HEK293 (cell line): ENCODE measurements around the gene GAS7.

Experiments
- CTCF ChIA-PET: fragments of 350-600 bp; formaldehyde crosslinking; extraction: SDS; loops from one replicate; lab custom pipeline; 2021; ENCODE audit warnings: antibody characterized with exemption; lab: Yijun Ruan, JAX
- POLR2A ChIA-PET: fragments of 300-600 bp; formaldehyde crosslinking; extraction: SDS; loops from one replicate; lab custom pipeline; 2020; ENCODE audit warnings: antibody characterized with exemption, inconsistent platforms; lab: Yijun Ruan, JAX
- H3K27ac ChIP-seq: fragments of 200-500 bp; sonication (Bioruptor generic); 2 replicates; pipeline ENCODE4 v1.5.1; 2014; ENCODE audit warnings: low read depth, low read length, control low read depth, inconsistent platforms; ENCODE audit errors: extremely low read depth
- H3K36me3 ChIP-seq, 2 experiments: fragments of 200-500 bp in 1 of 2; sonication (Bioruptor generic) in 1 of 2; 1 replicate in 1 of 2; 2 replicates in 1 of 2; pipeline ENCODE4 v1.5.1; 2014 to 2017; ENCODE audit warnings: inconsistent platforms in 2 of 2, low read length in 2 of 2; ENCODE audit not compliant: control insufficient read depth in 2 of 2, insufficient read depth in 1 of 2
- H3K4me1 ChIP-seq: fragments of 200-500 bp; sonication (Bioruptor generic); 2 replicates; pipeline ENCODE4 v1.5.1; 2014; ENCODE audit warnings: mild to moderate bottlenecking, low read length, inconsistent platforms; ENCODE audit not compliant: control insufficient read depth, insufficient read depth
- H3K4me3 ChIP-seq: 2 replicates; pipeline ENCODE4 v1.5.1; 2011; ENCODE audit warnings: low read depth, mild to moderate bottlenecking, control low read depth, low read length, moderate library complexity
- H3K9me3 ChIP-seq: fragments of 200-500 bp; sonication (Bioruptor generic); 2 replicates; pipeline ENCODE4 v1.5.1; 2014; ENCODE audit warnings: low read depth, low read length, inconsistent platforms; ENCODE audit not compliant: control insufficient read depth, insufficient read depth
- ATF2 ChIP-seq: fragments of 450-650 bp; formaldehyde crosslinking; IDR thresholded peaks from 2 replicates; pipeline ENCODE4 v1.5.1; 2016; ENCODE audit warnings: missing biosample characterization, missing genetic modification characterization, low read depth
- ELK4 ChIP-seq: IDR thresholded peaks from 2 replicates; pipeline ENCODE4 v1.6.1; 2011; ENCODE audit warnings: mild to moderate bottlenecking, low read depth, low read length, borderline replicate concordance
- IKZF3 ChIP-seq: fragments of 450-650 bp; IDR thresholded peaks from 2 replicates; pipeline ENCODE4 v1.5.0; 2018; ENCODE audit warnings: missing biosample characterization, mild to moderate bottlenecking, missing genetic modification characterization, moderate library complexity
- KLF10 ChIP-seq: fragments of 450-650 bp; IDR thresholded peaks from 2 replicates; pipeline ENCODE4 v1.5.1; 2018; ENCODE audit warnings: missing biosample characterization, mild to moderate bottlenecking, missing genetic modification characterization
- PRDM10 ChIP-seq: fragments of 450-650 bp; formaldehyde crosslinking; IDR thresholded peaks from 2 replicates; pipeline ENCODE4 v1.5.1; 2016; ENCODE audit warnings: missing biosample characterization, missing genetic modification characterization
- SP7 ChIP-seq: fragments of 450-650 bp; formaldehyde crosslinking; IDR thresholded peaks from 2 replicates; pipeline ENCODE4 v1.5.1; 2016; ENCODE audit warnings: missing biosample characterization, missing genetic modification characterization
- TCF7L2 ChIP-seq: IDR thresholded peaks from 2 replicates; pipeline ENCODE4 v1.6.1; 2011; ENCODE audit warnings: low read depth, mild to moderate bottlenecking, inconsistent platforms, low read length, moderate library complexity, borderline replicate concordance
- ZNF138 ChIP-seq: fragments of 450-650 bp; formaldehyde crosslinking; IDR thresholded peaks from 2 replicates; pipeline ENCODE4 v1.5.1; 2016; ENCODE audit warnings: missing biosample characterization, missing genetic modification characterization, borderline replicate concordance
- ZNF362 ChIP-seq: fragments of 450-650 bp; formaldehyde crosslinking; IDR thresholded peaks from 2 replicates; pipeline ENCODE4 v1.5.1; 2016; ENCODE audit warnings: missing biosample characterization, missing genetic modification characterization
- ZNF416 ChIP-seq: fragments of 450-650 bp; formaldehyde crosslinking; IDR thresholded peaks from 2 replicates; pipeline ENCODE4 v1.5.1; 2016; ENCODE audit warnings: missing biosample characterization, missing genetic modification characterization
- ZNF521 ChIP-seq: fragments of 450-650 bp; formaldehyde crosslinking; IDR thresholded peaks from 2 replicates; pipeline ENCODE4 v1.5.1; 2017; ENCODE audit warnings: missing biosample characterization, mild to moderate bottlenecking, missing genetic modification characterization
- ZNF571 ChIP-seq: fragments of 450-650 bp; formaldehyde crosslinking; IDR thresholded peaks from 2 replicates; pipeline ENCODE4 v1.5.0; 2017; ENCODE audit warnings: missing biosample characterization, missing genetic modification characterization
- ZNF677 ChIP-seq: fragments of 450-650 bp; IDR thresholded peaks from 2 replicates; pipeline ENCODE4 v1.5.0; 2018; ENCODE audit warnings: missing biosample characterization, mild to moderate bottlenecking, missing genetic modification characterization, moderate library complexity
- ZNF701 ChIP-seq: fragments of 450-650 bp; formaldehyde crosslinking; IDR thresholded peaks from 2 replicates; pipeline ENCODE4 v1.5.1; 2016; ENCODE audit warnings: missing biosample characterization, missing genetic modification characterization
- ZNF768 ChIP-seq: fragments of 450-650 bp; formaldehyde crosslinking; IDR thresholded peaks from 2 replicates; pipeline ENCODE4 v1.5.1; 2018; ENCODE audit warnings: missing biosample characterization, mild to moderate bottlenecking, missing genetic modification characterization
- ZNF791 ChIP-seq: fragments of 450-650 bp; formaldehyde crosslinking; IDR thresholded peaks from 2 replicates; pipeline ENCODE4 v1.5.1; 2016; ENCODE audit warnings: missing biosample characterization, missing genetic modification characterization
- ZNF843 ChIP-seq: fragments of 450-650 bp; formaldehyde crosslinking; IDR thresholded peaks from 2 replicates; pipeline ENCODE4 v1.5.1; 2016; ENCODE audit warnings: missing biosample characterization, missing genetic modification characterization
- TF ChIP-seq, protein P1 (sequence below): fragments of 450-650 bp; formaldehyde crosslinking; IDR thresholded peaks from 2 replicates; pipeline ENCODE4 v1.5.1; 2016; ENCODE audit warnings: missing biosample characterization, missing genetic modification characterization
- TF ChIP-seq, protein P2 (sequence below): fragments of 450-650 bp; formaldehyde crosslinking; IDR thresholded peaks from 2 replicates; pipeline ENCODE4 v1.5.0; 2017; ENCODE audit warnings: missing biosample characterization, missing genetic modification characterization, borderline replicate concordance

Gene GAS7

GRCh38 chr17:9911089-9911488 is 287.3 kb downstream of the GAS7 start (continued):
- no peak for TF ChIP-seq ZNF843 (tag by site-specific recombination)
- no peak for TF ChIP-seq ZNF521 (tag by site-specific recombination)
- TF ChIP-seq KLF10 (tag by site-specific recombination), result no peak

GRCh38 chr17:9908649-9909042 is 289.8 kb downstream of the GAS7 start:
- Histone ChIP-seq H3K36me3 (no peaks in the 10 kb centered on the region), H3K4me1 (no peaks in the 10 kb centered on the region), H3K4me3 (no peak overlapping the region), H3K9me3 (no peaks in the 10 kb centered on the region), H3K27ac (no peak overlapping the region)
- ChIA-PET CTCF (interaction anchor here (0.5 to 3.2 kb wide), 7 partner anchors 11 to 318 kb away, joined by 3 to 9 read pairs (median 5); no protein-coding TSS in a partner anchor), POLR2A (no interaction called here)
- TF ChIP-seq PRDM10 (tag by site-specific recombination), result no peak
- no peak for TF ChIP-seq ZNF677 (tag by site-specific recombination)
- no peak for TF ChIP-seq ZNF138 (tag by site-specific recombination)
- TF ChIP-seq ZNF701 (tag by site-specific recombination), result no peak
- TF ChIP-seq IKZF3 (tag by site-specific recombination), result no peak
- TF ChIP-seq TCF7L2, result no peak
- TF ChIP-seq, protein P1, sequence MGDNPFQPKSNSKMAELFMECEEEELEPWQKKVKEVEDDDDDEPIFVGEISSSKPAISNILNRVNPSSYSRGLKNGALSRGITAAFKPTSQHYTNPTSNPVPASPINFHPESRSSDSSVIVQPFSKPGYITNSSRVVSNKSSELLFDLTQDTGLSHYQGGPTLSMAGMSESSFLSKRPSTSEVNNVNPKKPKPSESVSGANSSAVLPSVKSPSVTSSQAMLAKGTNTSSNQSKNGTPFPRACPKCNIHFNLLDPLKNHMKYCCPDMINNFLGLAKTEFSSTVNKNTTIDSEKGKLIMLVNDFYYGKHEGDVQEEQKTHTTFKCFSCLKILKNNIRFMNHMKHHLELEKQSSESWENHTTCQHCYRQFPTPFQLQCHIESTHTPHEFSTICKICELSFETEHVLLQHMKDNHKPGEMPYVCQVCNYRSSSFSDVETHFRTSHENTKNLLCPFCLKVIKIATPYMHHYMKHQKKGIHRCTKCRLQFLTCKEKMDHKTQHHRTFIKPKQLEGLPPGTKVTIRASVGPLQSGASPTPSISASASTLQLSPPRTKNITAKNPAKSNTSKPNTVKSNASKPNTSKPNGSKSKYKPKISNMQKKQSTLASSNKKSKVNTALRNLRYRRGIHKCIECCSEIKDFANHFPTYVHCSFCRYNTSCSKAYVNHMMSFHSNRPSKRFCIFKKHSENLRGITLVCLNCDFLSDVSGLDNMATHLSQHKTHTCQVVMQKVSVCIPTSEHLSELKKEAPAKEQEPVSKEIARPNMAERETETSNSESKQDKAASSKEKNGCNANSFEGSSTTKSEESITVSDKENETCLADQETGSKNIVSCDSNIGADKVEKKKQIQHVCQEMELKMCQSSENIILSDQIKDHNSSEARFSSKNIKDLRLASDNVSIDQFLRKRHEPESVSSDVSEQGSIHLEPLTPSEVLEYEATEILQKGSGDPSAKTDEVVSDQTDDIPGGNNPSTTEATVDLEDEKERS (tag by site-specific recombination), result no peak
- no peak for TF ChIP-seq ZNF791
- no peak for TF ChIP-seq ZNF362 (tag by site-specific recombination)
- TF ChIP-seq ZNF416 (tag by site-specific recombination), result no peak

DNA sequence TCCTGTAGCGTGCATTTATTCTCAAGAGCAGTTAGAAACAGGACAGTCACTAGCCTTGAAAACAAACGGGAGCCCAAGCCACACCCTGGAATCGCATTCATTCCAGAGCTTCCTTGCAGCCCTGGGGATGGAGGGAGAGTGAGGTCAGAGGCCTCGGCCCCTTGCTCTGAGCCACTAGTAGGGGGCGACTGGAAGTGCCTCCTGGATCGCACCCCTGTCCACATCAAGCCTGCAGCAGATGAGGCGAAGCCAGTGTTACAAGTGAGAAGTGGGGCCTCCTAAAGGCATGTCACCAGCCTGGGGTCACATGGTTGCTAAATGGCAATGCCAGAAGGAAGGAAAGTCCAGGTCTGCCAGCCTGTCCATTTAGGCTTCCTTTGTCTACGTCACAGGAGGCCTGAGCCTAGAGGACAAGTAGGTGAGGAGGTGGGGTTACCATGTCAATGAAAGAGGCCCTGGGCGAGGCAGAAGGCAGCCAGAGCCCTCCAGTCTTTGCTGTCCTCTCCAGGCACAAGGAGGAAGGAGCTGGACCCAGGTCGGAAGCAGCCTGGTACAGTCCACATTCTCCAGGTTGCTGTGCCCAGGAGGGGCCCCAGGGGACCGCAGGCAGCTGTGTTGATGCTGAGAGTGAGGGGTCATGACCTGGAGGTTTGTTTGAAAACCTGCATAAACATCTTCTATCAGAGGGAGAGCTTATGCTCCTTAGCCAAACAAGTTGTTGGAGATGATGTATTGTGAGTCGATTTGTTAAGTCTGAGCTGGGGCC is 290.3 kb downstream of the GAS7 start:
- Histone ChIP-seq H3K27ac (no peak overlapping the region), H3K4me3 (no peak overlapping the region), H3K36me3 (no peaks in the 10 kb centered on the region), H3K4me1 (no peaks in the 10 kb centered on the region), H3K9me3 (no peaks in the 10 kb centered on the region)
- ChIA-PET POLR2A (no interaction called here), CTCF (interaction anchor here (0.5 to 3.2 kb wide), 7 partner anchors 12 to 319 kb away, joined by 3 to 9 read pairs (median 5); no protein-coding TSS in a partner anchor)
- no peak for TF ChIP-seq ZNF768 (tag by site-specific recombination)
- no peak for TF ChIP-seq ATF2 (tag by site-specific recombination)
- no peak for TF ChIP-seq ZNF571 (tag by site-specific recombination)
- TF ChIP-seq, protein P2, sequence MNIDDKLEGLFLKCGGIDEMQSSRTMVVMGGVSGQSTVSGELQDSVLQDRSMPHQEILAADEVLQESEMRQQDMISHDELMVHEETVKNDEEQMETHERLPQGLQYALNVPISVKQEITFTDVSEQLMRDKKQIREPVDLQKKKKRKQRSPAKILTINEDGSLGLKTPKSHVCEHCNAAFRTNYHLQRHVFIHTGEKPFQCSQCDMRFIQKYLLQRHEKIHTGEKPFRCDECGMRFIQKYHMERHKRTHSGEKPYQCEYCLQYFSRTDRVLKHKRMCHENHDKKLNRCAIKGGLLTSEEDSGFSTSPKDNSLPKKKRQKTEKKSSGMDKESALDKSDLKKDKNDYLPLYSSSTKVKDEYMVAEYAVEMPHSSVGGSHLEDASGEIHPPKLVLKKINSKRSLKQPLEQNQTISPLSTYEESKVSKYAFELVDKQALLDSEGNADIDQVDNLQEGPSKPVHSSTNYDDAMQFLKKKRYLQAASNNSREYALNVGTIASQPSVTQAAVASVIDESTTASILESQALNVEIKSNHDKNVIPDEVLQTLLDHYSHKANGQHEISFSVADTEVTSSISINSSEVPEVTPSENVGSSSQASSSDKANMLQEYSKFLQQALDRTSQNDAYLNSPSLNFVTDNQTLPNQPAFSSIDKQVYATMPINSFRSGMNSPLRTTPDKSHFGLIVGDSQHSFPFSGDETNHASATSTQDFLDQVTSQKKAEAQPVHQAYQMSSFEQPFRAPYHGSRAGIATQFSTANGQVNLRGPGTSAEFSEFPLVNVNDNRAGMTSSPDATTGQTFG, result no peak
- no peak for TF ChIP-seq SP7 (tag by site-specific recombination)
- TF ChIP-seq ELK4, result no peak
